Limb (tissue), 2 donors: ENCODE results near the gene MPDZ.
A peak's percentile ranks its signal among the peaks of the same experiment; 100 is the strongest.

ENCODE experiments used
- DNase-seq, 2 donors: peaks; one replicate each; pipeline ENCODE4 v3.0.0-alpha.2; 2016; ENCODE audit errors: extremely low spot score in 2 of 2

Gene MPDZ

GRCh38 chr9:13088720-13089427, 190.6 kb downstream of the MPDZ start:
- DNase-seq = peak; percentile 67 to 79

- no peak for DNase-seq
Measured at GRCh38 chr9:13083963-13084528, 195.4 kb downstream of the MPDZ start.

GRCh38 chr9:13083366-13083765, 196.1 kb downstream of the MPDZ start:
- DNase-seq = no peak

GRCh38 chr9:13082796-13083195, 196.7 kb downstream of the MPDZ start:
- no peak for DNase-seq

- no peak for DNase-seq
Measured at GRCh38 chr9:13078164-13078563, 201.3 kb downstream of the MPDZ start.

- DNase-seq = no peak
Measured at GRCh38 chr9:13076616-13077015, 202.9 kb downstream of the MPDZ start.

GRCh38 chr9:13071921-13072320, 207.6 kb downstream of the MPDZ start:
- DNase-seq = no peak

- no peak for DNase-seq
Measured at GRCh38 chr9:13070612-13071595, 208.6 kb downstream of the MPDZ start.

- DNase-seq = no peak
Measured at GRCh38 chr9:13069498-13069897, 210.0 kb downstream of the MPDZ start.

- no peak for DNase-seq
Measured at GRCh38 chr9:13064676-13065075, 214.8 kb downstream of the MPDZ start.

- DNase-seq = no peak
Measured at GRCh38 chr9:13063880-13064459, 215.5 kb downstream of the MPDZ start.

GRCh38 chr9:13061390-13061789, 218.1 kb downstream of the MPDZ start:
- DNase-seq = no peak
